Stimulated activated effector memory CD8-positive, alpha-beta T cell treated with anti-CD3 and anti-CD28 coated beads, Interleukin-12 subunit alpha, Interleukin-12 subunit beta, amount 100 ng/mL, for 72 hours (primary cell): Measurements from ENCODE around the gene NELL2.
"Not testable (repeated sequence)": the region's sequence is repeated elsewhere in the genome, so short reads cannot be mapped to it uniquely, and the experiment has no call there.

Experiments
- ATAC-seq: fragments of 150-1000 bp; cut with Tn5 transposase; 2 replicates; pipeline ENCODE4 v1.10.0; 2021
- DNase-seq, 2 donors: peaks; one replicate each; pipeline ENCODE4 v3.0.0; 2021 to 2022; ENCODE audit warnings: low spot score in 2 of 2
- H3K27ac Mint-ChIP-seq: one replicate; pipeline ENCODE4 v1.8.0; 2022; ENCODE audit warnings: mild to moderate bottlenecking, mixed read lengths
- H3K36me3 Mint-ChIP-seq: one replicate; pipeline ENCODE4 v1.8.0; 2022; ENCODE audit warnings: mild to moderate bottlenecking, mixed read lengths
- H3K4me1 Mint-ChIP-seq: one replicate; pipeline ENCODE4 v1.8.0; 2022; ENCODE audit warnings: mixed read lengths
- H3K4me3 Mint-ChIP-seq: one replicate; pipeline ENCODE4 v1.8.0; 2022; ENCODE audit warnings: mild to moderate bottlenecking, mixed read lengths
- H3K9me3 Mint-ChIP-seq: one replicate; pipeline ENCODE4 v1.8.0; 2022; ENCODE audit warnings: mixed read lengths

The NELL2 gene

GRCh38 chr12:44830566-44831055 lies 45.5 kb downstream of the NELL2 start:
- no peak for DNase-seq
- ATAC-seq = no peak
- Mint-ChIP-seq H3K36me3 (no peaks in the 10 kb centered on the region), H3K4me1 (peaks cover 45% of the 10 kb centered on the region), H3K4me3 (no peak overlapping the region), H3K27ac (peak overlapping the region; percentile 57), H3K9me3 (peaks cover 3% of the 10 kb centered on the region)

- peak overlapping the region; percentile 58 for H3K27ac Mint-ChIP-seq
- no peaks in the 10 kb centered on the region for H3K36me3 Mint-ChIP-seq
- peaks cover 3% of the 10 kb centered on the region for H3K9me3 Mint-ChIP-seq
- ATAC-seq (no peak), DNase-seq (no peak)
- no peak overlapping the region for H3K4me3 Mint-ChIP-seq
- peaks cover 31% of the 10 kb centered on the region for H3K4me1 Mint-ChIP-seq
These were observed 47.1 kb downstream of the NELL2 start for GRCh38 chr12:44829045-44829444.

GRCh38 chr12:44827832-44828438 lies 48.2 kb downstream of the NELL2 start:
- H3K27ac Mint-ChIP-seq = peak overlapping the region; percentile 91
- DNase-seq (no peak), ATAC-seq (peak; percentile 97)
- peak overlapping the region; percentile 33 for H3K4me3 Mint-ChIP-seq
- peaks cover 31% of the 10 kb centered on the region for H3K4me1 Mint-ChIP-seq
- H3K36me3 Mint-ChIP-seq = no peaks in the 10 kb centered on the region
- H3K9me3 Mint-ChIP-seq = peaks cover 3% of the 10 kb centered on the region

GRCh38 chr12:44821702-44822101 lies 54.4 kb downstream of the NELL2 start:
- not testable (repeated sequence) for DNase-seq, H3K9me3 Mint-ChIP-seq, H3K36me3 Mint-ChIP-seq, H3K27ac Mint-ChIP-seq, ATAC-seq, H3K4me3 Mint-ChIP-seq
- H3K4me1 Mint-ChIP-seq = peaks cover 23% of the 10 kb centered on the region

- Mint-ChIP-seq H3K27ac (no peak overlapping the region), H3K4me3 (no peak overlapping the region), H3K36me3 (no peaks in the 10 kb centered on the region), H3K9me3 (no peaks in the 10 kb centered on the region), H3K4me1 (peaks cover 27% of the 10 kb centered on the region)
- DNase-seq (no peak), ATAC-seq (no peak)
These were observed 56.2 kb downstream of the NELL2 start for GRCh38 chr12:44819884-44820283.

GRCh38 chr12:44817687-44818086 lies 58.4 kb downstream of the NELL2 start:
- DNase-seq = no peak
- H3K27ac Mint-ChIP-seq = peak overlapping the region; percentile 4
- no peaks in the 10 kb centered on the region for H3K9me3 Mint-ChIP-seq

DNA sequence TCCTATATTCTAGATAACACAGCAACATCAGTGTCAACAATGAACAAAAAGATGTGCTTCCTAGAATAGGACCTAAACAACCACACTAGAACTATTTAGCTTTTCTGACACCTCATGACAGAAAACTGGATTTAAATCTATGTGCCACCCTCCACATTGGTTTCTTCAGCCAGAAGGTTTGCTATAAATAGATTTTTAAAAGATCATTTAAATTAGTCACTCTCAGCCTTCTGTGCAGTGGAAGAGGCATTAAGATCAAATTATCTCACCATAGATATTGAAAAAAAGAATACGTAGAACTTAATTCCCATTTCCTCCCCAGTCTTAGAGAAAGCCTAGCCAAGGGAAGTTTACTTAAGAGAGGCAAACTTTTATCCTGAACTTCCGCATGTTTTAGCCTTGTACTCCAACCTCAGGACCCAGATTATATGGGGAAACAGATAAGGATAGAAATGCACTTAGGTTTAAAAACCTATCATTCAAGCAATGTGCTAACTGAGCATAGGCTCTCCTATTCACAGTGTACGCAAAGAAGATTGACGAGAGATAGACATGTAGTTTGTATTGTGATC lies 59.6 kb downstream of the NELL2 start:
- Mint-ChIP-seq H3K9me3 (no peaks in the 10 kb centered on the region), H3K36me3 (no peaks in the 10 kb centered on the region), H3K4me1 (peaks cover 41% of the 10 kb centered on the region), H3K27ac (peak overlapping the region; percentile 4), H3K4me3 (no peak overlapping the region)
- ATAC-seq (no peak), DNase-seq (no peak)

More at GRCh38 chr12:44817687-44818086, 58.4 kb downstream of the NELL2 start:
- Mint-ChIP-seq H3K36me3 (no peaks in the 10 kb centered on the region), H3K4me3 (no peak overlapping the region), H3K4me1 (peaks cover 35% of the 10 kb centered on the region)
- no peak for ATAC-seq

DNA sequence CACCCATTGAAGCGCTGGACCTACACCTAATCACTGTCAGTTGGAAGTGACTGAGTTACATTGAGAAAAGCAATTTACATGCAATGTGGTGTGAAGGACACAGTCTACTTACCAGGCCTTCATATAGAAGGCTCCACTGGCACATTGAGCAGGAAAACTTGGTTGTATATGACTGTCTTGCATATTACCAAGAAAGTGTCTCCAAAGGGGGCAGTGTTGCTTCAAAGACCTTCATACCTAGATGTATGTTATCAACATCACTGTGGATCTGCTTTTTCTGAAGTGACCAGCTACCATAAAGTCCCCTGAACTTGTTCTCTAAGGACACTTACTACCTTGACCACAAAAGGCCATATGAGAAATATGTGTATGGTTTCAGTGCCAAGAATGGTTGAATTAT lies 64.1 kb downstream of the NELL2 start:
- H3K4me3 Mint-ChIP-seq = no peak overlapping the region
- H3K36me3 Mint-ChIP-seq = no peaks in the 10 kb centered on the region
- peaks cover 22% of the 10 kb centered on the region for H3K4me1 Mint-ChIP-seq
- no peaks in the 10 kb centered on the region for H3K9me3 Mint-ChIP-seq
- H3K27ac Mint-ChIP-seq = no peak overlapping the region
- ATAC-seq (peak; percentile 84), DNase-seq (no peak)

DNA sequence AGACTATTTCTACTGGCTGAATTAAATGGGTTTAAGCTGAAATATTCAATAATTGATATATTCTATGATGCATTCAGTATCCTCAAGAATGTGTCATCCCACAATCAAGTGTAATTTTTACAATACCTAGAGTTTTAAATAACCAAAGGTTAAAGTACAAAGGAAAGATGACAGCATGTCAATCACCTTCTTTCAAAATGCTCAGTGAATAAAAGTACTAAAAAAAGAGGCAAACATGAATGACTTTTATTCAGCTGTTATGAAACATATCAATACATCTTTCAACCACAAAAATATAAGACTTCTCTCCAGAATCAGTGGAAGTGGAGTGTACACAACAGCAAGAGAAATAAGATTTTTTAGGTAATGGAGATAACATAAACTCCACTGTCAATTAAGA lies 72.0 kb downstream of the NELL2 start:
- no peak overlapping the region for H3K27ac Mint-ChIP-seq
- no peaks in the 10 kb centered on the region for H3K9me3 Mint-ChIP-seq
- no peak for DNase-seq
- H3K36me3 Mint-ChIP-seq = no peaks in the 10 kb centered on the region
- no peaks in the 10 kb centered on the region for H3K4me1 Mint-ChIP-seq
- H3K4me3 Mint-ChIP-seq = no peak overlapping the region
- no peak for ATAC-seq

- no peak for DNase-seq
- H3K4me1 Mint-ChIP-seq = no peaks in the 10 kb centered on the region
These were observed 80.1 kb downstream of the NELL2 start for GRCh38 chr12:44795970-44796369.

DNA sequence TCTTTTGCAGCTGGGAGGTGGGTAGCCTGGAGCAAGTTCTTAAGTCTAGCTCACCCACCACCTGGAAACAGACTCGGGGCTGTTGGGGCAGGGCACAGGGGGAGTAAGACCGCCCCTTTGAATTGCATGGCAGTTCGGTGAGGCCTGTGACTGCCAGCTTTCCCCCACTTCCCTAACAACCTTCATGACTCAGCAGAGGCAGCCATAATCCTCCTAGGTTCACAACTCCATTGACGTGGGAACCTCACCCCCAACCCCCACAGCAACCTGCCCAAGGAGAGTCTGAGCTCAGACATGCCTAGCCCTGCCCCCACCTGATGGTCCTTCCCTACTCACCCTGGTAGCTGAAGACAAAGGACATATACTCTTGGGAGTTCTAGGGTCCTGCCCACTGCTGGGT lies 87.4 kb downstream of the NELL2 start:
- DNase-seq (no peak), ATAC-seq (no peak)
- Mint-ChIP-seq H3K27ac (peak overlapping the region; percentile 1), H3K4me1 (peaks cover 14% of the 10 kb centered on the region), H3K4me3 (no peak overlapping the region), H3K9me3 (peaks cover 2% of the 10 kb centered on the region), H3K36me3 (no peaks in the 10 kb centered on the region)

More at GRCh38 chr12:44795970-44796369, 80.1 kb downstream of the NELL2 start:
- Mint-ChIP-seq H3K27ac (no peak overlapping the region), H3K4me3 (no peak overlapping the region), H3K36me3 (no peaks in the 10 kb centered on the region), H3K9me3 (no peaks in the 10 kb centered on the region)
- no peak for ATAC-seq

- Mint-ChIP-seq H3K36me3 (peaks cover 8% of the 10 kb centered on the region), H3K4me3 (no peak overlapping the region), H3K4me1 (peaks cover 6% of the 10 kb centered on the region), H3K9me3 (no peaks in the 10 kb centered on the region), H3K27ac (peak overlapping the region; percentile 27)
- ATAC-seq (no peak), DNase-seq (no peak)
These were observed 95.8 kb downstream of the NELL2 start for GRCh38 chr12:44780221-44780790.

DNA sequence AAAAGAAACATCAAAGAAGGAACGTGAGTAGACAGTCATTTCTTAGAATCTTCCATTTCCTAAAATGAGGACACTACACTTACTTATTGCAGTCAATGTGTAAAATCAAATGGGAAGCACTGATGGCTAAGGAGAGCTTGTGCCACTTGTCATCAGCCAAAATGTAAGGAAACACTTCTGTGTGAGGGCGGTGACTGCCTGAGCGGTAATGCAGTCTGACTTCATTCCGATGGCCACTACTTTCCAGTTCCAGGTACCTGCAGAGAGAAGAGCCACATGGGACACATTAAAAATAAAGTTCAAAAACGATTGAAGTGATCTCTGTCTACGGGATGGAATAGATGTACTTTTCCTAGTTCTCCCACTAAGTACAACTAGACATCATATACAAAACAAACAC lies 96.3 kb downstream of the NELL2 start:
- H3K4me1 Mint-ChIP-seq = peaks cover under 1% of the 10 kb centered on the region
- ATAC-seq = no peak
- H3K4me3 Mint-ChIP-seq = no peak overlapping the region
- no peak overlapping the region for H3K27ac Mint-ChIP-seq
- no peak for DNase-seq
- peaks cover 9% of the 10 kb centered on the region for H3K36me3 Mint-ChIP-seq
- H3K9me3 Mint-ChIP-seq = no peaks in the 10 kb centered on the region

GRCh38 chr12:44778863-44779262 lies 97.3 kb downstream of the NELL2 start:
- ATAC-seq (no peak), DNase-seq (no peak)
- H3K4me1 Mint-ChIP-seq = no peaks in the 10 kb centered on the region
- H3K9me3 Mint-ChIP-seq = no peaks in the 10 kb centered on the region
- H3K4me3 Mint-ChIP-seq = no peak overlapping the region
- H3K36me3 Mint-ChIP-seq = peaks cover 18% of the 10 kb centered on the region
- no peak overlapping the region for H3K27ac Mint-ChIP-seq

GRCh38 chr12:44777044-44777443 lies 99.1 kb downstream of the NELL2 start:
- DNase-seq (no peak), ATAC-seq (no peak)
- H3K4me1 Mint-ChIP-seq = no peaks in the 10 kb centered on the region
- no peaks in the 10 kb centered on the region for H3K9me3 Mint-ChIP-seq
- H3K36me3 Mint-ChIP-seq = peaks cover 31% of the 10 kb centered on the region
- H3K4me3 Mint-ChIP-seq = no peak overlapping the region
- H3K27ac Mint-ChIP-seq = no peak overlapping the region

- no peak for ATAC-seq
- DNase-seq = no peak
- H3K4me1 Mint-ChIP-seq = no peaks in the 10 kb centered on the region
- no peaks in the 10 kb centered on the region for H3K9me3 Mint-ChIP-seq
- peaks cover 37% of the 10 kb centered on the region for H3K36me3 Mint-ChIP-seq
- H3K4me3 Mint-ChIP-seq = no peak overlapping the region
- H3K27ac Mint-ChIP-seq = no peak overlapping the region
These were observed 100.2 kb downstream of the NELL2 start for GRCh38 chr12:44775901-44776300.
